HG03196 (cell line): ENCODE data around the gene ENTPD8.

Source experiments
- ATAC-seq: cut with Tn5 transposase; IDR thresholded peaks from one replicate; pipeline ENCODE4 v1.9.1; 2021; ENCODE audit not compliant: unreplicated experiment

Gene ENTPD8

GRCh38 chr9:137431416-137431931 lies 9.7 kb downstream of the ENTPD8 start:
- ATAC-seq = no peak

- ATAC-seq = no peak
Observed at GRCh38 chr9:137430723-137431415, 10.3 kb downstream of the ENTPD8 start.

- no peak for ATAC-seq
Observed at GRCh38 chr9:137429974-137430722, 11.0 kb downstream of the ENTPD8 start.

GRCh38 chr9:137429546-137429890 lies 11.6 kb downstream of the ENTPD8 start:
- no peak for ATAC-seq

- no peak for ATAC-seq
Observed at GRCh38 chr9:137428841-137429545, 12.2 kb downstream of the ENTPD8 start.

- no peak for ATAC-seq
Observed at GRCh38 chr9:137428311-137428630, 12.9 kb downstream of the ENTPD8 start.

GRCh38 chr9:137427454-137428310 lies 13.5 kb downstream of the ENTPD8 start:
- no peak for ATAC-seq

GRCh38 chr9:137426018-137426681 lies 15.0 kb downstream of the ENTPD8 start:
- no peak for ATAC-seq

- peak; percentile 25 for ATAC-seq
Observed at GRCh38 chr9:137423514-137424291, 17.5 kb downstream of the ENTPD8 start.

- peak; percentile 87 for ATAC-seq
Observed at GRCh38 chr9:137422604-137423513, 18.3 kb downstream of the ENTPD8 start, which contains the start of the genes EXD3 and NOXA1. Gene EXD3, minus strand, starts transcription at chr9:137423162. Its CDS starts 27,805 bp downstream, at chr9:137395357. Gene NOXA1, plus strand, starts transcription at chr9:137423393. Its CDS starts 137 bp downstream, at chr9:137423530.

- no peak for ATAC-seq
Observed at GRCh38 chr9:137421838-137422603, 19.1 kb downstream of the ENTPD8 start.

- no peak for ATAC-seq
Observed at GRCh38 chr9:137417161-137418021, 23.8 kb downstream of the ENTPD8 start.

- no peak for ATAC-seq
Observed at GRCh38 chr9:137416563-137417151, 24.5 kb downstream of the ENTPD8 start.

- no peak for ATAC-seq
Observed at GRCh38 chr9:137416006-137416562, 25.1 kb downstream of the ENTPD8 start.

GRCh38 chr9:137415451-137415850 lies 25.7 kb downstream of the ENTPD8 start:
- no peak for ATAC-seq

GRCh38 chr9:137412431-137412830 lies 28.7 kb downstream of the ENTPD8 start:
- ATAC-seq = no peak
